Transverse colon (tissue), 4 donors: Measurements from ENCODE around the gene RHBDL1. TPM values are rescaled to one million over a fixed set of nuclear protein-coding genes. Genes with fewer than 3 reads are reported as not detected.
A peak's percentile ranks its signal among the peaks of the same experiment; 100 is the strongest.

Experiments used
- DNase-seq: peaks from one replicate; pipeline ENCODE4 v3.0.0-alpha.2; 2019
- H3K27ac ChIP-seq, 4 donors: fragments of 200-600 bp; sonication (generic); 2 replicates each; pipeline ENCODE4 v1.5.1; 2016 to 2018; ENCODE audit warnings: inconsistent platforms in 4 of 4
- H3K27me3 ChIP-seq: fragments of 200-600 bp; sonication (generic); 2 replicates; pipeline ENCODE4 v1.5.1; 2017; ENCODE audit warnings: inconsistent platforms
- H3K36me3 ChIP-seq, 4 donors: fragments of 200-600 bp; sonication (generic); 2 replicates each; pipeline ENCODE4 v1.5.1; 2017 to 2019; ENCODE audit warnings: inconsistent platforms in 4 of 4
- H3K4me1 ChIP-seq, 4 donors: fragments of 200-600 bp; sonication (generic); 2 replicates each; pipeline ENCODE4 v1.5.1; 2017 to 2020; ENCODE audit warnings: inconsistent platforms in 4 of 4
- H3K4me3 ChIP-seq, 4 donors: fragments of 200-600 bp; sonication (generic); 1 replicate in 1 of 4; 2 replicates in 3 of 4; pipeline versions ENCODE4 v1.5.1 to v1.6.1; 2017 to 2019; ENCODE audit warnings: inconsistent platforms in 4 of 4
- H3K9me3 ChIP-seq, 2 donors: fragments of 200-600 bp; sonication (generic); 2 replicates each; pipeline ENCODE4 v1.5.1; 2017 to 2019; ENCODE audit warnings: inconsistent platforms in 2 of 2
- CTCF ChIP-seq, 5 experiments: fragments of 200-600 bp in 3 of 5; fragments of 450-650 bp in 2 of 5; sonication (generic) in 3 of 5; IDR thresholded peaks; 1 replicate in 2 of 5; 2 replicates in 3 of 5; pipeline ENCODE4 v1.5.1; 2016 to 2017; ENCODE audit warnings: antibody characterized with exemption in 5 of 5, inconsistent platforms in 3 of 5, mild to moderate bottlenecking in 2 of 5, moderate library complexity in 1 of 5
- EP300 ChIP-seq: sonication (generic); formaldehyde crosslinking; IDR thresholded peaks from one replicate; pipeline ENCODE4 v1.6.1; 2017; ENCODE audit warnings: antibody characterized with exemption, low read depth
- POLR2A ChIP-seq: fragments of 450-650 bp; IDR thresholded peaks from one replicate; pipeline ENCODE4 v1.6.1; 2016; ENCODE audit warnings: antibody characterized with exemption, mild to moderate bottlenecking, moderate library complexity
- POLR2AphosphoS5 ChIP-seq, 3 donors: sonication (generic); formaldehyde crosslinking; IDR thresholded peaks; one replicate each; pipeline ENCODE4 v1.6.1; 2016; ENCODE audit warnings: antibody characterized with exemption in 3 of 3
- WGBS, 2 donors: methylation state at CpG; one replicate each; pipeline ENCODE4 v1.1.5; 2018; ENCODE audit warnings: low coverage in 1 of 2; 5-methylcytosine and 5-hydroxymethylcytosine counted together
- in situ Hi-C, 4 donors: fragments of 200-750 bp; cut with MboI; loops; one replicate each; pipeline versions ENCODE4 v1.15.0 to v1.15.1; 2017; ENCODE audit warnings: low sequenced_read_pairs in 3 of 4, low pct_ligation_motif_present in 1 of 4, low pct_unique_long_range_greater_than_20kb in 1 of 4
- intact Hi-C: fragments of 100-400 bp; cut with DNase I; formaldehyde crosslinking; loops from one replicate; pipeline ENCODE4 v1.15.1; 2023; ENCODE audit warnings: low total_unique reads
- total RNA-seq, 4 donors: library from RNA; depleted of rRNA; stranded (reverse); fragments of >200 nt; gene quantifications; one replicate each; pipeline ENCODE4 v1.1.0, GENCODE V29; 2016

Gene RHBDL1
- total RNA-seq, 4 donors from 2014 or later, result 1.8 to 39.3 (median 8.1) TPM

DNA sequence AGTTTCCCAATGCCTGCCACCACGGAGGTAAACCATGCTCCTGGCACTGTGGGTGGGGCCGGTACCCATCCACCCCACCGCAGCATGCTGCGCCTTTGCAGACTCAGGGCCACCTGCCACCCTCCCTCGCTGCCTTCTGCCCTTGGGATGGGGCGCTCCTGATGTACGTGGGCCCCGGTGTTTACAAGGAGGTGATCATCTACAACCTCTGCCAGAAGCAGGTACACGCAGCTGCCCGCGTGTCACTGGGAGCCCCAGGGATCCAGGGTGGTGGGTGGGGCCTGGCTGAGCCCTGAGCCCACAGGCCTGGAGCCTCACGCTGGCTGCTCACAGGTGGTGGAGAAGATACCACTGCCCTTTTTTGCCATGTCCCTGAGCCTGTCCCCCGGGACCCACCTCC, 8.9 kb upstream of the RHBDL1 start:
- TF ChIP-seq EP300 (no peak), CTCF (IDR thresholded peaks at IDR 0.05) (no peak), POLR2A (no peak), POLR2AphosphoS5 (IDR thresholded peaks at IDR 0.05) (no peak)
- in situ Hi-C loops, result no loop called here
- H3K4me1 ChIP-seq, result peaks cover 9 to 20% (median 15%) of the 10 kb centered on the region in 4 donors
- no peak for DNase-seq
- no peaks in the 10 kb centered on the region for H3K9me3 ChIP-seq
- WGBS, 2 donors, result 74% methylated on average over 10 of the region's 13 CpGs; no CpG with 5 or more reads in 1 of the 2 donors
- no peaks in the 10 kb centered on the region for H3K27me3 ChIP-seq
- intact Hi-C loops, result no loop called here
- no peak overlapping the region for H3K4me3 ChIP-seq
- no peak overlapping the region for H3K27ac ChIP-seq
- H3K36me3 ChIP-seq, result peaks cover 0 to 17% (median 5%) of the 10 kb centered on the region in 4 donors

DNA sequence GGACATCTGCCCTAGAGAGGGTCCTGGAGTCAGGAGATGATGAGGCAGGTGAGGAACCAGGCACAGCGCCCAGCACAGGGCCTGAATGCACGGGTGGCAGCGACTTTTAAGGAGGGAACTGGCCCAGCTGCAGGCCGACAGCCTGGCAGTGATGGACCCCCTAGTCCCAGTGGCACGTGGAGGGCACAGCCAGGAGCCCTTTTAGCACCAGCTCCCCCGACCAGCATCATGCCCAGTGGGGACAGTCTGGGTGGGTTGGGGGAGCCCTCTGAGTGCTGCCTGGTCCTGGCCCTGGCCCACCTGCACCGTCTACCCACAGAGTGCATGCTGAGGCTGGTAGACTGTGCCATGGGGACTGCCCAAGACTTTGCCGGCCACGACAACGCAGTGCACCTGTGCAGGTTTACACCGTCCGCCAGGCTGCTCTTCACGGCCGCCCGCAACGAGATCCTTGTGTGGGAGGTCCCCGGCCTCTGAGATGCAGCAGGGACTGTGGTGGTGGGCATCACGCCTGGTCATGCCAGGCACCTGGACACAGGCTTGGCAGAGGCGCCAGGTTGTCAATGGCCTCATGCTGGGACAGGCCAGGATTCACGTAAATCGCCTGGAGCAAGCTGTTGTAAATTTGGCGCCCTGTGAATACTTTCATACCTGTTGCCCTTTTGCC, 8.2 kb upstream of the RHBDL1 start:
- Histone ChIP-seq H3K9me3 (no peaks in the 10 kb centered on the region), H3K4me3 (no peak overlapping the region)
- DNase-seq, result no peak

DNA sequence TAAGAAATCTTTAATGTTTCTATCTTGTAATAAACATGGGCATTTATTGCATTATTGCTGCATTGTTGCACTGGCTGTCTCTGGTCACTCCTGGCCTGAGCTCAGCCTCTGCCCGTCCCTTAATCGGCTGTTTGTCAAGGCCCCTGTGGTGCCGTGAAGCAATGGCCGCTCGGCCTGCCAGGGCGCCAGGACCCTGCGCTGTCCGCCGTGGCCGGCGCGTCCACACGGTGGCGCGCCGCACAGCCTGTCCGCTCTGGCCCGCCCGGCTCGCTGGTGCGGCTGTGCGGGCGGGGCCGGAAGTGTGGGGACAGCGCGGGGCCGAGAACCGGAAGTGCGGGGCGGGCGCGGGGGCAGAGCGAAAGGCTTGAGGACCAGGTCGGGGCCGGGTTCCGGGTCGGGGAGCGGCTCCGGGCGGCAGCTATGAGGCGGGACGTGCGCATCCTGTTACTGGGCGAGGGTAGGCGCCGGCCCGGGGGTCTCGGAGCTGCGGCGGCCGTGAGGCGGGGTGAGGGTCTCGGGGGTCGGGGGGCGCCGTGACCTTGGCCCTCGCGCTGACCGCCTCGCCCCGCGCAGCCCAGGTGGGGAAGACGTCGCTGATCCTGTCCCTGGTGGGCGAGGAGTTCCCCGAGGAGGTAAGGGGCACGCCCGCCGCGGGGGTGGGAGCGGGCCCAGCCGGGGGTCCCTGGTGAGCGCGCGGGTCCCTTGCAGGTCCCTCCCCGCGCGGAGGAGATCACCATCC, 7.5 kb upstream of the RHBDL1 start, which contains the start of gene RHOT2:
RHOT2 (plus strand) TSS at position 353 of the 739 bp plus-strand sequence; CDS start at position 421, 68 bp downstream.
- Histone ChIP-seq H3K27me3 (no peaks in the 10 kb centered on the region), H3K9me3 (no peaks in the 10 kb centered on the region), H3K36me3 (peaks cover 0 to 26% (median 5%) of the 10 kb centered on the region in 4 donors), H3K27ac (peak within 1 kb of the TSS; percentile 89 to 94 (median 90)), H3K4me3 (peak within 1 kb of the TSS; percentile 80 to 99 (median 88)), H3K4me1 (peaks cover 9 to 20% (median 15%) of the 10 kb centered on the region in 4 donors)
- intact Hi-C loops, result no loop called here
- peak; percentile 96 for DNase-seq
- no peak for TF ChIP-seq EP300
- TF ChIP-seq POLR2AphosphoS5 (IDR thresholded peaks at IDR 0.05), result peak; percentile 71 to 89 (median 82)
- TF ChIP-seq CTCF (IDR thresholded peaks at IDR 0.05), result peak; percentile 57 to 94 (median 71)
- peak; percentile 81 for TF ChIP-seq POLR2A
- in situ Hi-C loops, result no loop called here
- WGBS, 2 donors, result 1% methylated on average over 16 of the region's 78 CpGs; no CpG with 5 or more reads in 1 of the 2 donors

More for the DNA sequence above, 8.2 kb upstream of the RHBDL1 start:
- WGBS, 2 donors, result 74% methylated on average over 20 of the region's 22 CpGs; no CpG with 5 or more reads in 1 of the 2 donors
- Histone ChIP-seq H3K4me1 (peaks cover 9 to 20% (median 15%) of the 10 kb centered on the region in 4 donors), H3K36me3 (peaks cover 0 to 22% (median 5%) of the 10 kb centered on the region in 4 donors), H3K27ac (peak overlapping the region; percentile 89 to 94 (median 90)), H3K27me3 (no peaks in the 10 kb centered on the region)
- in situ Hi-C loops, result no loop called here
- TF ChIP-seq EP300 (no peak), POLR2AphosphoS5 (IDR thresholded peaks at IDR 0.05) (no peak), POLR2A (no peak)
- intact Hi-C loops, result no loop called here

DNA sequence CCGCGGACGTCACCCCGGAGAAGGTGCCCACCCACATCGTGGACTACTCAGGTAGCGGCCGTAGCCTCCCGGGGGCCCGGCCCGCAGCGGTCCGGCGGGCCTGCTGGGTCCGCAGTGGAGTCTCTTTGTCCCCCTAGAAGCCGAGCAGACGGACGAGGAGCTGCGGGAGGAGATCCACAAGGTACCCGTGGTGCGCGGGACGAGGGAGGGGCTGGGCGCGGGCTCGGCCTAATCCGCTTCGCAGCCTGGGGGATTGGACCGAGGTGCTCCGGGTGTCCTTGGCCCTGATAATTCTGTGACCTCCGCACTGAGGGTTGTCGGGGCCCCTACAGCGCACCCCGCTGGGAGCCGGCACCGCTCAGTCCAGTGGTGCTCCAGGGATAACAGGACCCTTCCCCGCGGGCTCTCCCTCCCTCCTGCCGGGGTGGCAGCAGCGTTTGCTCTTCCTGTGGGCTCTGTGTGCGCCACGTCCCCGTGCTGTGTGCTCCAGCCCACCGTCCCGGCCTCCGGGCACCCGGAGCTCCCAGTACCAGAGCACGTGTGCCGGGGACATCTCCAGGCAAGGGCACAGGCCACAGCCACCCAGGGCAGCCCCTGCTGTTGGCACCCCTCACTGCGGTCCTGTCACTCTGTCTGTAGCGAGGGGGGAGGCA, 6.8 kb upstream of the RHBDL1 start:
- 11% methylated on average over 24 of the region's 50 CpGs; no CpG with 5 or more reads in 1 of the 2 donors for WGBS, 2 donors
- Histone ChIP-seq H3K27me3 (no peaks in the 10 kb centered on the region), H3K36me3 (peaks cover 0 to 26% (median 5%) of the 10 kb centered on the region in 4 donors), H3K9me3 (no peaks in the 10 kb centered on the region), H3K4me3 (peak overlapping the region; percentile 80 to 99 (median 88)), H3K4me1 (peaks cover 9 to 20% (median 15%) of the 10 kb centered on the region in 4 donors), H3K27ac (peak overlapping the region; percentile 89 to 94 (median 90))
- DNase-seq, result no peak
- no peak for TF ChIP-seq POLR2AphosphoS5 (IDR thresholded peaks at IDR 0.05)
- no peak for TF ChIP-seq EP300
- TF ChIP-seq CTCF (IDR thresholded peaks at IDR 0.05), result no peak
- no peak for TF ChIP-seq POLR2A
- in situ Hi-C loops (no loop called here), intact Hi-C loops (no loop called here)
